CD4-positive, alpha-beta T cell treated with Interleukin-4 for 1 hour (primary cell): ENCODE data around the gene RABGAP1.
A peak's percentile ranks its signal among the peaks of the same experiment; 100 is the strongest.
"Not testable (repeated sequence)": the region's sequence is repeated elsewhere in the genome, so short reads cannot be mapped to it uniquely, and the experiment has no call there.

Source experiments
- DNase-seq, 2 donors: peaks; one replicate each; pipeline ENCODE4 v3.0.0-alpha.2; 2020 to 2022

RABGAP1 gene

DNA sequence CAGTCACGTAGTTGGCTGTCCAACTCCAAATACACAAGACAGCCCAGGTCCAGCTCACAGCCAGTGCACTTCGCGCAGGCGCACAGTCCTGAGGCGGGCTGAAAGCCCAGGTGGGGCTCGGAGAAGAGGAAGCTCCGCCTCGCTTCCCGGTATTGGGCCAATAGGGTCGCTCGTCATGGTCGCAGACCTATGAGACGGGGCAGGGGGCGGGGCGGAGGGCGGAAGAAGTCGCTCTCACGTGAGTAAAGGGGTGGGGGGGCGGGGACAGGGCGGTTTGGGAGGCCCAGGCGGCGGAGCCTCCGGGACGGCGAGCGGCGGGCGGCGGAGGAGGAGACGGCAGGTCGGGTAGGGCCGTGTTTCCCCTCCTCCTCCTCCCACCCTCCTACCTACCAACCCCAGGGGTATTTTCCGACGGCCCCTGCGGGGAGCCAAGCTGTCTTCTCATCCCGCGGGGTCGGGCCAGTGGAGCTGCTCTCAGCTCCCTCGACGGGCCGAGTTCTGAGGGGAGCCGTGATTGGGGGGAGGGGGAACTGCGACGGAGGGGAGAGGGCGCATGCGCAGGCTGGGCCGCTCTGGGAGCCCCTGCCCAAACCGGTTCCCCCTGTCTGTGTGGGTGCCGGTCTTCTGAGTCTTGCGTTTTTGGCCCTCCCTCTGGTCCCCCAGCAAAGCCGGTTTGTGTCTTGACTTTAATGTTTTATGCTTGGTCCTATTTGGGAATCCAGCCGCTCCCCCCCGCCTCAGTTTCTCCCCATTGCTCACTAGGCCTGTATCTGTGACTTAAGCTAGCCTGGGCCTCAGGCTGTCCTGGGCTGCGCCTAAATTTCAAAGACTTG lies at the start of gene RABGAP1:
Gene RABGAP1 (plus strand): TSS at position 272 of the 833 bp plus-strand sequence. CDS start 16,040 bp downstream, outside the sequence.
- DNase-seq = peak; percentile 98 to 99

GRCh38 chr9:122897969-122898368 lies 42.9 kb upstream of the RABGAP1 start:
- DNase-seq = no peak

DNA sequence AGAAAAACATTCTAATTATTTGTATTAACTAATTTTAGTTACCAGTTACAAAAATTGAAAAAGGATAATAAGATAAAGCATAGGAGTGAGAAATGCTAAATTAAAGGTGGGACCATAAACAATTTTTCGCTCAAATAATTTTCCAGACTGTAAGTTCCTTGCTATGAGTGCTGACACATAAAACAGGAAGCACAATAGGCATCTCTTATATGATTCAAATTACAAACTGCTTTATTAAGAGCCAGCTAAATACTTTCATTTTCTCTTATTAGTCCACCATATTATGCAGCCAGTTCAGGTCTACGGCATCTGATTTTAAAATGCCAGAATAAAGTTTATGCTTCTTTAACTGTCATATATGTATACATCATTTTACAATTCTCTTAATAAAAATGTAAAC lies 40.0 kb upstream of the RABGAP1 start:
- peak in 1 of 2 donors; percentile 63 for DNase-seq

- DNase-seq = peak; percentile 16 to 36
Observed at GRCh38 chr9:122904466-122904822, 36.4 kb upstream of the RABGAP1 start.

- peak; percentile 99 for DNase-seq
Observed at GRCh38 chr9:122904823-122905710, 35.8 kb upstream of the RABGAP1 start, which contains the start of gene RC3H2. Gene RC3H2, minus strand, starts transcription at chr9:122905359. Its CDS starts 7,850 bp downstream, at chr9:122897509.

GRCh38 chr9:122906122-122906521 lies 34.7 kb upstream of the RABGAP1 start:
- not testable (repeated sequence) for DNase-seq

DNA sequence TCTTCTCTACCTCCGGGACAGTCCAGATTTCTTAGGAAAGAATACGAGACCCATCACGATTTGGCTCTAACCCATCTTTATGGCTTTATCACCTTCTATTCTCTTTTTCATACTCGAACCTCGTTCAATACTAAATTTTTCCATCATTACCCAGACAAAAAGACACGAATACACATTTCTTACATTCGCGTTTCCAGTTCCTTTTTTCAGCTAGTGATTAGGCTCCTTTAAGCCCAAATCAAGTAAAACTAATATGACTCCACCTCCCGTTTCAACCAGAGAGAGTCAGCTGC lies 28.2 kb upstream of the RABGAP1 start:
- no peak for DNase-seq

- peak; percentile 77 to 78 for DNase-seq
Observed at GRCh38 chr9:122912964-122913673, 27.7 kb upstream of the RABGAP1 start, which contains the start of gene ZBTB6. Gene ZBTB6, minus strand, starts transcription at chr9:122913323. Its CDS starts 1,251 bp downstream, at chr9:122912072.

DNA sequence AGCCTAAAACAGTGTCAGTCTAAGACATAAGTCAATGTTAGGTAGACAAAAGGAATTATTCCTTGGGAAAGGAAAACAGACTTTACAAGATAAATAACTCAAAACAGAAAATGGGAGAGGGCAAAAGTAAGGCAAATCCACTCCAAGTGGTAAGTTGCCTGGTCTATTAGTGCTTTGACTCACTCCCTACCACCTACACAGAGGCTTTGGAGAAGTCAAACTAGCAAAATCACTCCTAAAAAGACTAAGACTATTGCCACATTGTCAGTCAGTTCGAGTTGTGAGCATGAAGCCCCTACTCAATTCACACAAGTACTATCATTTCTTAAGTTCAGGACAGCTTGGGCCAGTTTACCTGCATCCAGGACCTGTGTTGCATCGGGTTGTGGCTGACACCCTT lies 22.5 kb upstream of the RABGAP1 start:
- no peak for DNase-seq

DNA sequence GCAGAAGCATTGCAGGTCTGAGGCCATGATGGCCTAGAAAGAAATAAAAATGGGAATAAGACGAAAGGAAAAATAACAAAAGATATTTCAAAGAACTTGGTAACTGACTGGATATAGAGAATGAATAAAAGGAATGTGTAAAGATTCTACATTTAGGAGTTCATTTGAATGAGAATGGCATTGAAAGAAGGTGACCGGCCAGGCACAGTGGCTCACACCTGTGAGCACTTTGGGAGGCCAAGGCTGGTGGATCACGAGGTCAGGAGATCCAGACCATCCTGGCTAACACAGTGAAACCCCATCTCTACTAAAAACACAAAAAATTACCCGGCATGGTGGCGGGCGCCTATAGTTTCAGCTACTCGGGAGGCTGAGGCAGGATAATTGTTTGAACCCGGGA lies 18.1 kb upstream of the RABGAP1 start:
- no peak for DNase-seq

- no peak for DNase-seq
Observed at GRCh38 chr9:122923947-122924346, 16.9 kb upstream of the RABGAP1 start.

- no peak for DNase-seq
Observed at GRCh38 chr9:122929796-122930354, 10.9 kb upstream of the RABGAP1 start.

- peak in 1 of 2 donors; percentile 4 for DNase-seq
Observed at GRCh38 chr9:122930541-122931225, 10.1 kb upstream of the RABGAP1 start.

- peak; percentile 93 for DNase-seq
Observed at GRCh38 chr9:122931226-122932121, 9.3 kb upstream of the RABGAP1 start, which contains the start of gene ZBTB26. Gene ZBTB26, minus strand, starts transcription at chr9:122931512. Its CDS starts 11,578 bp downstream, at chr9:122919934.

DNA sequence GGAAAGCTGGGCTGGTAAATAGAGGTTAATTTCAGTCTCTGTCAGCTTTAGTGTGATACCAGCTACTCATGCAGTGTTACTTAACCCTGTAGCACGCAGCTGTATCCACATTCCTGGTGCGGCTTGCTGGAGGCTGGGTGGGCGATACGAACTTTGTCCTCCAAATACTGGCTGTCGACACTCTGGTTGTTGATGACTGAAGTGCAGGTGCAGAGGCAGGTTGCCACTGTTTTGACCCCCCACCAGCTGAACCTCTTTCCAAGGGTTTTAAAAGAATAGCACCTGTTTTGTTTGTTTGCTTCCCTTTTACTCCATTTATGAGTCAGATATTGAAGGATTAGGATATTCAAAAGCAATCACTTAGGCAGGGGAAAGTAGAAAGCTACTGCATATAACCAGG lies 4.4 kb upstream of the RABGAP1 start:
- no peak for DNase-seq

GRCh38 chr9:122936883-122937282 lies 3.9 kb upstream of the RABGAP1 start:
- no peak for DNase-seq

GRCh38 chr9:122939601-122940000 lies 1.2 kb upstream of the RABGAP1 start:
- DNase-seq = no peak

DNA sequence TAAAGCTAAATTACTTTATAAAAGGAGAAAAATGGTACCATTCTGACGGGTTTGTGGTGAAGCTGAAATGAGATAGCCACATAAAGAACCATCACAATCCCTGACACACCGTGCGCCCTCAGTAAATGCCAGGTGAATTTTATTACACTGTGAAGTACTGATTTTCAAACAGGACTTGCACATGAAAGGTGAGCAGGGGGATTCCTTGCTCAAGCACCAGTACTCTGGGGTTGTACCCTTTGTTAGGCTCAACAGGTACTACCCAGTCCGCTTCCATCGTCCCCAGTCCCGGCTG lies 419 bp upstream of the RABGAP1 start:
- DNase-seq = no peak

DNA sequence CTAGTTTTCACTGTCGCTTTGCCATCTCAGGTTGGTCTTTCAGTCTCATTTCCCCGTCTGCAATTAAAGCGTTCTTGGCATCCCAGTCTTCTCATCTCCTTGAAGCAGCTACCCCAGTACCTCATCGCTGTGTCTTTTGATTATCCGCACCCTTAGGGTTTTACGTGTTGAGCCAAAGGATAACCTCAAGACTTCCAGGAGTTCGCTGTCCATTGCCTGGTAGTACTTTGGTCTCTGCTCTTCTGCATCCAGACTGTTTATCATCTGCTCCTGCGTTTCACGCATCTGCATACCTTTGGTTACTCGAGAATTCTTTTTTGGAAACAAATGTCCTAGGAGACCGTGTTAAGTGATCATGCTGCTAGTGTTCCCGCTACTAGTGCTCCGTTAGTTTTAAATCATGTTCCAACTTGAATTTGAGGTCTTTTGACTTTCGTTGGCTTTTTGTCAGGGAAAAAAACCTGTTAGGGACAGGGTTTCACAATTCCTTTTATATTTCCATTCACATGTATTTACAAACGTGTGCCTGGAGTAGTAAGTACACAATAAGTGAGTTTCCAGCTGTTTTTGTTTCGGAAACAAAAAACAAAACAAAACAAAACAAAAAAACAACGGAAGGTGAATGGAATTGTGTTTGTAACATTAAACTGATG lies 888 bp downstream of the RABGAP1 start:
- DNase-seq = no peak
